Stimulated activated CD8-positive, alpha-beta memory T cell treated with anti-CD3 and anti-CD28 coated beads, Interleukin-7, amount 100 ng/mL, for 48 hours (primary cell): ENCODE data around the gene RGS19.
A peak's percentile ranks its signal among the peaks of the same experiment; 100 is the strongest.
"Not testable (repeated sequence)": the region's sequence is repeated elsewhere in the genome, so short reads cannot be mapped to it uniquely, and the experiment has no call there.

Experiments used
- DNase-seq, 2 donors: peaks; one replicate each; pipeline ENCODE4 v3.0.0-alpha.2; 2020; ENCODE audit warnings: low read depth in 1 of 2; ENCODE audit errors: extremely low read depth in 1 of 2

RGS19 gene

GRCh38 chr20:64095927-64096326, 16.6 kb upstream of the RGS19 start:
- DNase-seq = no peak

- DNase-seq = no peak
Measured at GRCh38 chr20:64095455-64095854, 16.1 kb upstream of the RGS19 start.

- DNase-seq = no peak
Measured at GRCh38 chr20:64093013-64093503, 13.7 kb upstream of the RGS19 start.

GRCh38 chr20:64092258-64093012, 13.1 kb upstream of the RGS19 start:
- DNase-seq = no peak

GRCh38 chr20:64091770-64092169, 12.5 kb upstream of the RGS19 start:
- DNase-seq = no peak

- DNase-seq = no peak
Measured at GRCh38 chr20:64091340-64091739, 12.0 kb upstream of the RGS19 start.

- DNase-seq = no peak
Measured at GRCh38 chr20:64090165-64090564, 10.8 kb upstream of the RGS19 start.

- not testable (repeated sequence) for DNase-seq
Measured at GRCh38 chr20:64088586-64088985, 9.3 kb upstream of the RGS19 start.

- DNase-seq = not testable (repeated sequence)
Measured at GRCh38 chr20:64087226-64087825, 8.0 kb upstream of the RGS19 start.

- no peak for DNase-seq
Measured at GRCh38 chr20:64086801-64087200, 7.5 kb upstream of the RGS19 start.

- DNase-seq = no peak
Measured at GRCh38 chr20:64084685-64085152, 5.4 kb upstream of the RGS19 start.

- no peak for DNase-seq
Measured at GRCh38 chr20:64083804-64084684, 4.7 kb upstream of the RGS19 start, which contains the start of gene LKAAEAR1. Gene LKAAEAR1 (minus strand): TSS chr20:64084398. CDS start chr20:64084219, 179 bp downstream.

GRCh38 chr20:64083378-64083803, 4.1 kb upstream of the RGS19 start:
- DNase-seq = peak in 1 of 2 donors; percentile 63

GRCh38 chr20:64082820-64083377, 3.6 kb upstream of the RGS19 start:
- no peak for DNase-seq

- DNase-seq = no peak
Measured at GRCh38 chr20:64082126-64082731, 2.9 kb upstream of the RGS19 start.

- DNase-seq = no peak
Measured at GRCh38 chr20:64081624-64081964, 2.3 kb upstream of the RGS19 start.

GRCh38 chr20:64080813-64081623, 1.7 kb upstream of the RGS19 start:
- no peak for DNase-seq

GRCh38 chr20:64080013-64080812, 895 bp upstream of the RGS19 start, which contains the start of gene OPRL1:
Gene OPRL1 (plus strand): TSS chr20:64080082. CDS start chr20:64092721, 12,639 bp downstream.
- no peak for DNase-seq

- DNase-seq = no peak
Measured at GRCh38 chr20:64078934-64079272, 415 bp downstream of the RGS19 start.
